Right cardiac atrium (tissue), 5 donors: ENCODE results near the gene LPAR5. TPM values are rescaled to one million over a fixed set of nuclear protein-coding genes. Genes with fewer than 3 reads are reported as not detected.

ENCODE experiments used
- ATAC-seq, 2 donors: fragments of 200-7000 bp; cut with Tn5 transposase; one replicate each; pipeline versions ENCODE4 v1.8.0 to v1.9.1; 2020; ENCODE audit warnings: moderate library complexity in 2 of 2, mild to moderate bottlenecking in 1 of 2
- DNase-seq, 3 donors: peaks; one replicate each; pipeline ENCODE4 v3.0.0-alpha.2; 2020
- H3K27ac ChIP-seq: one replicate; pipeline ENCODE4 v1.5.1; 2013; ENCODE audit warnings: mild to moderate bottlenecking, low read length, control low read depth, moderate library complexity
- H3K27me3 ChIP-seq: one replicate; pipeline ENCODE4 v1.6.1; 2013; ENCODE audit not compliant: control insufficient read depth, insufficient read depth
- H3K4me1 ChIP-seq: one replicate; pipeline ENCODE4 v1.6.1; 2013; ENCODE audit warnings: low read length; ENCODE audit not compliant: control insufficient read depth, insufficient read depth
- H3K4me3 ChIP-seq: one replicate; pipeline ENCODE4 v1.5.1; 2013; ENCODE audit warnings: low read length, control low read depth
- H3K9me3 ChIP-seq: one replicate; pipeline ENCODE4 v1.6.1; 2013; ENCODE audit warnings: low read length; ENCODE audit not compliant: control insufficient read depth
- WGBS: extraction: QIAGEN DNeasy Blood & Tissue Kit; methylation state at CpG from one replicate; pipeline ENCODE4 v1.1.7; 2013; 5-methylcytosine and 5-hydroxymethylcytosine counted together
- intact Hi-C, 4 donors: fragments of 100-400 bp; cut with DNase I; formaldehyde crosslinking; loops; one replicate each; pipeline versions ENCODE4 v1.11.0 to v1.14.0; 2022 to 2023
- polyA plus RNA-seq: library from polyadenylated mRNA; stranded (reverse); fragments of 200-250 nt; gene quantifications from one replicate; pipeline ENCODE4 v1.2.3, GENCODE V29; 2013
- total RNA-seq, 4 donors: library from RNA; stranded (reverse); fragmentation: NEBNext Ultra II Directional; extraction: Animal tissue kit (Norgen Biotek cat#: 25700); gene quantifications; one replicate each; pipeline ENCODE4 v1.2.1, GENCODE V29; 2021
- donor health status: healthy with polysubstance abuse.
- donor health status: DM: no; HTN: yes; CAD: no.
- donor health status: DM: no; HTN: no; CAD: no.
- donor health status: DM: no; HTN: yes; CAD: no; lungs with severe emphysema.
- donor health status: DM: yes; HTN: yes; CAD: no.

The LPAR5 gene
- total and polyA plus RNA-seq, 5 donors: 0.86 to 2.6 (median 1.7) TPM

DNA sequence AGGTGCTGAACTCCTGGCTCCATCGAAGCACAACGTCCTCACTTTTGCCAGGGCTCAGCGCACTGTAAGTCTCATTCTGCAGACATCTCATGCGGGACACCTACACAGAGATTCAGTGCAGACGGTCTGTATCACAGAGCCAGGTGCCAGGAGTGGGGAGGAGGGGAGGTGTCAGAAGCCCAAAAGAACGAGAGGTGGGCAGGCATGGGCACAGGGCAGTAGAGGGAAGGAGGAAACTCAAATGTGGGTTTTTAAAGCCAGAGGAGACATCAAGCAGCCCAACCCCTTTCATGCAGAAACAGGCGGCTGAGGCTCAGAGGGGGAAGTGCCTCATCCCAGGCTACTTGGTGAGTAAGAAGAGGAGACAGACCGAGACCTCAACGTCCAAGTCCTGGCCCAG, 2.5 kb upstream of the LPAR5 start:
- Histone ChIP-seq H3K27me3 (no peaks in the 10 kb centered on the region), H3K27ac (no peak overlapping the region), H3K4me1 (no peaks in the 10 kb centered on the region), H3K4me3 (no peak overlapping the region), H3K9me3 (no peaks in the 10 kb centered on the region)
- ATAC-seq (no peak), DNase-seq (no peak)
- WGBS: 75% methylated on average over 9 of the region's 9 CpGs
- intact Hi-C loops: no loop called here

DNA sequence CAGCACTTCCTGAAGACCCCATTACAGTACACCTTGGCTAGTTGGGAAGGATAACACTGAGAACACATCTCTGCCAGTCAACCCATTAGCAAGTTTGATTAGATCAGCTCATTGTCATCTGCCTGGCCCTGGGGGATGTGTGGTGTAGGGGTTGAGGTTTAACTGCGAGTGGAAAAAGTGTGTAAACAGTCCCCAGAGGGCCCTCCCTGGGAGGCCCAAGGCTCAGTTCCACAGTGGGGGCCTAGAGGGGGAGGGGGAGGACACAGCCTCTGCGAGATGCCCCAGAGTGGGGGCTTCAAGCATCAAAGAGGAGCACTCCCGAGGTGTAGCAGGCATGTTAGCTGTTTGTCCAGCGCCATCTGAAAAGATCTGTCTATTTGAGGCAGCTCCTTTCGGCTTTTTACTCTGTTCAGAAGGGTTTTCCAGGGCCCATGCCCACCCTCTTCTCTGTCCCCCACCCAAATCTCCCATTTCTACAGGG, 344 bp downstream of the LPAR5 start:
- WGBS: 57% methylated on average over 5 of the region's 5 CpGs
- intact Hi-C loops: no loop called here
- peaks cover 2% of the 10 kb centered on the region for H3K4me1 ChIP-seq
- ATAC-seq (no peak), DNase-seq (no peak)
- no peak overlapping the region for H3K4me3 ChIP-seq
- H3K9me3 ChIP-seq: no peaks in the 10 kb centered on the region
- H3K27ac ChIP-seq: no peak overlapping the region
- no peaks in the 10 kb centered on the region for H3K27me3 ChIP-seq

DNA sequence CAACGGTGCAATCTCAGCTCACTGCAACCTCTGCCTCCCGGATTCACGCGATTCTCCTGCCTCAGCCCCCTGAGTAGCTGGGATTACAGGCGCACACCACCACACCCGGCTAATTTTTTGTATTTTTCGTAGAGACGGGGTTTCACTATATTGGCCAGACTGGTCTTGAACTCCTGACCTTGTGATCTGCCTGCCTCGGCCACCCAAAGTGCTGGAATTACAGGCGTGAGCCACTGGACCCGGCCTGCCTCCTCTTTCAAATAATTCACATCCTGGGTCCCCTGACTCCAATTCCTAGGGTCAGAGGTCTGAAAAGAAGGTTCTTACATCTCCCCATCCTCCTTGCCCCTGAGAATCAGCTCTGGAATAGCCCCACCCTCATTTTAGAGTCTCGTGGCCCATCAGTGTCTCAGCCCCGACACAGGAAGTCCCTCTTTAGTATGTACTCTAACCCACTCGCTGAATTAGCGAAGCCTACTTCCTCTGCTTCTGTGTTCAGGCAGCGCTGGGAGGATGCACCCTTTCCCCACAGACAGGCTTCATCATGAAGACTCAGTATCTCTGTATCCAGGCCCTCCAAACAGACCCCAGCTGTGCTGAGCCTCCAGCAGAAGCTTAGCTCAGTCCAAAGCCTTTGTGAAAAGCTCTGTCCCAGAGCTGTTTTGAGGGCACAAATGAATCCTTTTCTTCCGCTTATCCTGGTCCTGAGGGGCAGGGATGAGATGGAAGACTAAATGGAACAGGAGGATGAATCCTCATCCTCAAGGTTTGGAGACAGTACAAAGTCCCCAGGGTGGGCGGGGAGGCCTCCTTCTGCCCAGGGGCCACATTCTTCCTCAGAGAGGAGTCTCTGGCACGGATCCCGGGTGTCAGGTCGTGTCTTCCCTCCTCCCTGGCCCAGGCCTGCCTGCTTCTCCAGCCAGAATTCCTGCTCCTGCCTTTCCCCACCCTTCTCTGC, 3.5 kb downstream of the LPAR5 start:
- no peak for DNase-seq
- 57% methylated on average over 21 of the region's 21 CpGs for WGBS
- Histone ChIP-seq H3K9me3 (no peaks in the 10 kb centered on the region), H3K27me3 (no peaks in the 10 kb centered on the region), H3K4me1 (peaks cover 2% of the 10 kb centered on the region), H3K27ac (no peak overlapping the region), H3K4me3 (no peak overlapping the region)
- intact Hi-C loops: no loop called here
- ATAC-seq: peak; percentile 17 to 42

DNA sequence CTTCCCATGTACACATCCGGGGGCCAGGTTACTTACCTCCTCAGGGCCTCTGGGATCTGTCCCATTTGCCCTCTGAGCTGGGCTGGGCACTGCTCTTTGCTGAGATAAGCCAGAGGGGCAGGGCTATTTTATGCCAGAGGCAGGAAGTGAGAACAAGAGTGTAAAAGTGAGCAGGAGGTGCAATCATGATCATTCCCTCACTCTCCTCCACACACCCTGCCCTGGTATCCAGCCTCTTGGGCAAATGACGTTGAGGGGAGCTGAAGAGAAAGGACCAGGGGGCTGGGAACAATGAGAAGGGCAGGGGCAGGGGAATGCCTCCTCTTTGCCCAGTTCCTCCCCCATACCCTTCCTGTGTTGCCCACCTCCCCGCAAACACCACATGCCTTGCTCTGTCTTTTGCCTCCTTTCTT, 4.2 kb downstream of the LPAR5 start:
- peak; percentile 23 to 62 for ATAC-seq
- peaks cover 2% of the 10 kb centered on the region for H3K4me1 ChIP-seq
- H3K9me3 ChIP-seq: no peaks in the 10 kb centered on the region
- intact Hi-C loops: no loop called here
- WGBS: 58% methylated on average over 3 of the region's 3 CpGs
- H3K27me3 ChIP-seq: no peaks in the 10 kb centered on the region
- H3K27ac ChIP-seq: no peak overlapping the region
- H3K4me3 ChIP-seq: no peak overlapping the region
- DNase-seq: no peak

DNA sequence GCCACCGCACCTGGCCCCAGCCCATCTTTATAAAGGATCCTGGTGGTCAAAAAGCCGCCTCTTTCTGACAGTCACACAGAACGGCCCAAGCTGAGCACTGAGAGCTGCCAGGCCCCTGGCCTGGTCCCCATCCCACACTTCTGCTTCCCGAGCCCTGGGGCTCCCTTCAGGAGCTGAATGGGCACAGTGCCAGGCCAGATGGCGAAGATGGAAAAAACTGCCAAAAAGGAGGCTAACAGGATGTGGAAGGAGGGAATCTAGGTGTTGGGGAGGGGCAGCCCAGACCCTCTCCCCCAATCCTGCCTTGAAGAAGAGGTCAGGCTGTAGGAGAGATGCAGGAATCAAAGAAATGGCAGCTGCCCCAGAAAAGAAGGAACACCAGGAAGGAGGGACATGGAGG, 5.0 kb downstream of the LPAR5 start:
- WGBS: 53% methylated on average over 5 of the region's 5 CpGs
- intact Hi-C loops: no loop called here
- DNase-seq (no peak), ATAC-seq (no peak)
- Histone ChIP-seq H3K9me3 (no peaks in the 10 kb centered on the region), H3K4me1 (peaks cover 2% of the 10 kb centered on the region), H3K4me3 (no peak overlapping the region), H3K27ac (no peak overlapping the region), H3K27me3 (no peaks in the 10 kb centered on the region)

DNA sequence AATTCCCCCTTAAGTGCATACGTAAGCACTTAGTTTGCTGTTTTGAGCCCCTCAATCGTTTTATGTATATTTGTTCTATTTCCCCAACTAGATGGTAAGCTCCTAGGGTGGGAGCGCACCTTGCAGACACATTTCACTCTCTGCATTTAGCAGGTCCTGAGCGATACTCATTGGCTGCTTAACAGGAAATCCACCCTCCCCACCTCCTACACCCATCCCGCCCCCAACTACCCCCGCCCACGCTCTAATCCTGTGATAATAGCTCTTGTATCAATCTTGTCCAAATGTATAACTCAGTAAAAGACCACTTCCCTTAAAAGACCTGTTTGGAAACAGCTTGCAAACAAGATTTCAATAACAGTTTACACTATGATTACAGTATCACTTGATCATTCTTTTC, 8.1 kb downstream of the LPAR5 start:
- WGBS: 45% methylated on average over 7 of the region's 7 CpGs
- peaks cover 2% of the 10 kb centered on the region for H3K4me1 ChIP-seq
- no peaks in the 10 kb centered on the region for H3K9me3 ChIP-seq
- no peaks in the 10 kb centered on the region for H3K27me3 ChIP-seq
- DNase-seq: no peak
- no peak overlapping the region for H3K4me3 ChIP-seq
- intact Hi-C loops: no loop called here
- no peak for ATAC-seq
- no peak overlapping the region for H3K27ac ChIP-seq

DNA sequence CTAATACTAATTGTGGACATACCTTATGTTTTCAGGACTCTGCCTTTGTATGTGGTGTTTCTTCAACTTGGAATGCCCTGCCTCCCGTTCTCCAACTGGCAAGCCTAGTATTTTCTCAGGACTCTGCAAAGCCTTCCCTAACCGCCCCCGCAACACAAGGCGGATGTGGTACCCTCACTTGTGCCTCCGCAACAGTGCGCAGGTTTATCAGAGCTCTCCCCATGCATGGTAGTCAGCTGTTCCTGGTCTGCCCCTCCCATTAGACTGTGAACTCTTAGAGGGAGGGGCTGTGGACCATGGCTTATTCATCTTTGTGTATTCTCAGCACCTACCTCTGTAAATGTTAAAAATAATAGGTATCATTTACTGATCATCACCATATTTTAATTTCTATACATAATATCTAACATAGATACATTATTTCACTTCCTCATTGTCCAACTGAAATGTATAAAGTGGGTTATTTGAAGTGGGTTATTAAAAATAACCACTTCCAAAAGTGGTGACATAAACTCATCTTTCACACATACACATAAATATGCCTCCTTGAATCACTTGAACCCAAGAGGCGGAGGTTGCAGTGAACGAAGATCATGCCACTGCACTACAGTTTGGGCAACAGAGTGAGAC, 9.0 kb downstream of the LPAR5 start:
- Histone ChIP-seq H3K9me3 (no peaks in the 10 kb centered on the region), H3K4me3 (no peak overlapping the region), H3K27me3 (no peaks in the 10 kb centered on the region), H3K4me1 (peaks cover 2% of the 10 kb centered on the region), H3K27ac (no peak overlapping the region)
- intact Hi-C loops: no loop called here
- no peak for DNase-seq
- WGBS: 58% methylated on average over 8 of the region's 8 CpGs
- ATAC-seq: no peak

DNA sequence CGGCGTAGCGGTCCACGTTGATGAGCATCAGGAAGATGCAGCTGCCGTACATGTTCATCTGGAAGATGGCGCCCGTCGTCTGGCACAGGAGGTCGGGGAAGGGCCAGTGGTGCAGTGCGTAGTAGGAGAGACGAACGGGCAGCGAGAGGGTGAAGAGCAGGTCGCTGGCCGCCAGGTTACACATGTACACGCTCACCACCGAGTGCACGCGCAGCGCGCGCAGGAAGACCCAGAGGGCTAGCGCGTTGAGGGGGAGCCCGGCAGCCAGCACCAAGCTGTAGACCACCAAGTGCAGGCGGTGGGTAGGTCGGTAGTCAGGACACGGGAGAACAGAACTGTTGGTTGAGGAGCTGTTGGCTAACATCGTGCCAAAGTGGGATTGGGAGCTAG, 14.9 kb downstream of the LPAR5 start:
- Histone ChIP-seq H3K9me3 (no peaks in the 10 kb centered on the region), H3K4me1 (no peaks in the 10 kb centered on the region), H3K4me3 (no peak overlapping the region), H3K27ac (no peak overlapping the region), H3K27me3 (no peaks in the 10 kb centered on the region)
- no peak for DNase-seq
- 78% methylated on average over 29 of the region's 29 CpGs for WGBS
- ATAC-seq: peak in 1 of 2 donors; percentile 3
- intact Hi-C loops: no loop called here

DNA sequence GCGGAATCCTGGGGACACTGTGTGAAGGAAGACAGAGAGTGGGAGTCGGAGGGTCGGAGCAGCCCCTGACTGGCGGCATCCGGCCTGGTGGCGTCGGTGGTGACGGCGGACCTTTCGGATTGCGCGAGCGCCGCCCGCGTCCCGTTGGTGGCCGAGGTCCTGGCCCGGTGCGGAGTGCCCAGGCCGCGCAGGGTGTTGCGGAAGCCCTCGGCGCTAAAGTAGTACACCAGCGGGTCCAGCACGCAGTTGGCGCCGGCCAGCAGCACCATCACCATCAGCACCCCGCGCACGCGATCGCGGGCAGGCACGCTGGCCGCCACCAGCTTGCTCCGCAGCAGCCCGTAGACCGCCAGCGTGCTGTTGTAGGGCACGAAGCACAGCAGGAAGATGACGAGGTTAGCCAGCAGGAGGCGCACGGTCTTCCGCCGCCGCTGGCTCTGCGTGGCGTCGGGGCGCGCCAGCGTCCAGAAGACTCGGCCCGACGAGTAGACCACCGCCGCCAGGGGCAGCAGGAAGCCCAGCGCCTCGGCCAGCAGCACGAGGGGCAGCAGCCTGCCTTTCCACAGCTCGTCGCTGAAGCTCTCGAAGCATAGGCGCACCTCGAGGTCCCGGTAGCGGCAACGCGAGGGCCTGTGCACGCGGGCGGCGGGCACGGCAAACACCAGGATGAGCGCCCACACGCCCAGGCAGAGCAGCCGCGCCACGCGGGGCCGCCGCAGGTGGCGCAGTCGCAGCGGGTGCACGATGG, 15.4 kb downstream of the LPAR5 start:
- ATAC-seq: peak; percentile 52 to 69
- Histone ChIP-seq H3K4me1 (no peaks in the 10 kb centered on the region), H3K27me3 (no peaks in the 10 kb centered on the region), H3K27ac (no peak overlapping the region), H3K9me3 (no peaks in the 10 kb centered on the region), H3K4me3 (no peak overlapping the region)
- intact Hi-C loops: no loop called here
- DNase-seq: peak; percentile 58 to 82 (median 73)
- 23% methylated on average over 88 of the region's 88 CpGs for WGBS

DNA sequence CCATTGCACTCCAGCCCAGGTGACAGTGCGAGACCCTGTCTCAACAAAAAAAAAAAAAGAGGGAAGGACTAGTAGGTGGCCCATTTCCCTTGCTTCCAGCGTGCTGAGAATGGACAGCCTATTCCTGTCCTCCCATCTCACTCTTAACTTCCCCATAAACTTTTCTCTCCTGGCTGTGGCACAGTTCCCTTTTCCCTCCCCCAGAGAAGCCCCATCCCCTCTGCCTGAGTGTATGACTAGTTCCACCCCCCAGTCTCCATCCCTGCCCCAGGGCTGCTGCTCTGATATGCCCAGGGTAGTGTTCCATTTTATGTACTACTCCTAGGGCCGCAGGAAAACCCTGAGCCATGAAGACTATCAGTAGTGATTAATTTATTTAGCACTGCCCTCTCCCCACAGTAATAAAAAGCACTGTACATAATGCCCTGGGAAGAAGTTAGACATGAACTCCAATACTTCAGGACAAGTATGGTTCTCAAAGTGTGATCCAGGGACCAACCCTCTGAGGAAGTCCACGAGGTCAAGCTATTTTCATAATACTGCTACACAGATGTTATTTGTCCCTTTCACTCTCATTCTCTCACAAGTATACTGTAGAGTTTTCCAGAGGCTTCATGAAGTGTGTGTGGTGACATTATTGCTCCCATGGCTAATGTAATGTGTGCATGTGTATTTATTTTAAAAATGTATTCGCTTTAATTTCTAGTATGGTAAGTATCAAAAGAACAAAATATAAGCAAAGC, 17.1 kb downstream of the LPAR5 start:
- WGBS: 79% methylated on average over 5 of the region's 5 CpGs
- H3K4me3 ChIP-seq: no peak overlapping the region
- no peak for DNase-seq
- no peak overlapping the region for H3K27ac ChIP-seq
- no peaks in the 10 kb centered on the region for H3K9me3 ChIP-seq
- peaks cover 5% of the 10 kb centered on the region for H3K4me1 ChIP-seq
- ATAC-seq: no peak
- no peaks in the 10 kb centered on the region for H3K27me3 ChIP-seq
- intact Hi-C loops: loop anchor here in 3 of 4 donors (10.0 kb wide), 3 partner anchors 66 to 206 kb away; partner anchors contain the start of genes GPR162 (in 1 of the 3), P3H3 (in 1 of the 3) and ZNF384 (in 1 of the 3)
